OCI-LY1 (cell line): ENCODE data around the gene KCNH8.

Source experiments
- EZH2 ChIP-seq: fragments of 200-600 bp; sonication (generic), shearing (Covaris generic); IDR thresholded peaks from 2 replicates; pipeline ENCODE4 v1.8.0; 2017; ENCODE audit warnings: borderline replicate concordance, mixed run types, mild to moderate bottlenecking, antibody characterized with exemption, low read length, moderate library complexity, mixed read lengths
- TF ChIP-seq, protein P1 (sequence below): fragments of 200-600 bp; sonication (generic), shearing (Covaris generic); IDR thresholded peaks from 2 replicates; pipeline ENCODE4 v1.5.1; 2017; ENCODE audit warnings: mild to moderate bottlenecking, antibody characterized with exemption, low read length, moderate library complexity, mixed read lengths

DNA sequence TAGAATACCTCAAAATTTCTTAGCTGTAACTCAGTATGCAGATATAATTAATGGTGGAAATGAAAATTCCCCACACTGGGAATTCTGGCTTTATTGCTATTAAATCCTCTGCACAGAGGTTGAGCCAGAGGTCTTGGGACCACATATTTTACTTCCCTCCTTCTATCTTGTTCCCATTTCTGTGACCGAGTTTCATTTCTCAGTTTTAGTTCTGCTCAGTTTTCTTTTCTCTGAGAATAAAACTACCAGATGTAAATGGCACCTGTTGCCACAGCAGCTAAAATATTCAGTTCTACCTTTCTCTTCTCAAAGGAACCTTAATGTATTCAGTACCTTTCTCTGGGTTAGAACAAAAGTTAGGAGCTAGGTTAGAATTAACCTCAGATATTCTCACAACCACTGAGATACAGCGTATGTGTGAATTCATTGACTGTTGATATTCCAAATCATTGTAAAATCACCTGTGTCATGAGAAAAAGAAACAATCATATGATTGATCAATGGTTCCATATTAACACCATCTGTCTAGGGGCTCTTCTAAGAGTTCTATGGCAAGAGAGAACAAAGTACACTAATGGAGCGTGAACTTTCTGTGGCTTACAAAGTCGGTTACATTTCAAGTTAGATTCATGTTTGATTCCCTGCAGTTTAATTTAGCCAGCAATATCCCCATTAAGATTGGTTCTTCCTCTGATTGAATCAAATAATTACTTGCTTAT lies 411.6 kb downstream of the KCNH8 start:
- TF ChIP-seq, protein P1, sequence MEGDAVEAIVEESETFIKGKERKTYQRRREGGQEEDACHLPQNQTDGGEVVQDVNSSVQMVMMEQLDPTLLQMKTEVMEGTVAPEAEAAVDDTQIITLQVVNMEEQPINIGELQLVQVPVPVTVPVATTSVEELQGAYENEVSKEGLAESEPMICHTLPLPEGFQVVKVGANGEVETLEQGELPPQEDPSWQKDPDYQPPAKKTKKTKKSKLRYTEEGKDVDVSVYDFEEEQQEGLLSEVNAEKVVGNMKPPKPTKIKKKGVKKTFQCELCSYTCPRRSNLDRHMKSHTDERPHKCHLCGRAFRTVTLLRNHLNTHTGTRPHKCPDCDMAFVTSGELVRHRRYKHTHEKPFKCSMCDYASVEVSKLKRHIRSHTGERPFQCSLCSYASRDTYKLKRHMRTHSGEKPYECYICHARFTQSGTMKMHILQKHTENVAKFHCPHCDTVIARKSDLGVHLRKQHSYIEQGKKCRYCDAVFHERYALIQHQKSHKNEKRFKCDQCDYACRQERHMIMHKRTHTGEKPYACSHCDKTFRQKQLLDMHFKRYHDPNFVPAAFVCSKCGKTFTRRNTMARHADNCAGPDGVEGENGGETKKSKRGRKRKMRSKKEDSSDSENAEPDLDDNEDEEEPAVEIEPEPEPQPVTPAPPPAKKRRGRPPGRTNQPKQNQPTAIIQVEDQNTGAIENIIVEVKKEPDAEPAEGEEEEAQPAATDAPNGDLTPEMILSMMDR, result no peak
- no peak for TF ChIP-seq EZH2
